Activated T-cell treated with anti-CD3 and anti-CD28 coated beads, Interleukin-2, amount 50 U/mL, for 4 hours (primary cell): Measurements from ENCODE around the gene SERPINB13. TPM values are rescaled to one million over a fixed set of nuclear protein-coding genes. Genes with fewer than 3 reads are reported as not detected.
"Not testable (repeated sequence)": the region's sequence is repeated elsewhere in the genome, so short reads cannot be mapped to it uniquely, and the experiment has no call there.

Experiments used
- ATAC-seq, 2 donors: fragments of 200-7000 bp; cut with Tn5 transposase; one replicate each; pipeline ENCODE4 v1.10.0; 2021
- DNase-seq: peaks from one replicate; pipeline ENCODE4 v3.0.0-alpha.2; 2020
- H3K27me3 Mint-ChIP-seq: one replicate; pipeline ENCODE4 v1.8.0; 2021; ENCODE audit warnings: low read depth, mixed read lengths
- H3K36me3 Mint-ChIP-seq: one replicate; pipeline ENCODE4 v1.8.0; 2022; ENCODE audit warnings: mixed read lengths; ENCODE audit not compliant: insufficient read depth
- H3K4me1 Mint-ChIP-seq: one replicate; pipeline ENCODE4 v1.8.0; 2021; ENCODE audit warnings: low read depth, mixed read lengths
- H3K4me3 Mint-ChIP-seq: one replicate; pipeline ENCODE4 v1.8.0; 2021; ENCODE audit warnings: mild to moderate bottlenecking, moderate library complexity, mixed read lengths
- H3K9me3 Mint-ChIP-seq: one replicate; pipeline ENCODE4 v1.8.0; 2021; ENCODE audit warnings: mixed read lengths
- total RNA-seq, 3 donors: library from RNA; stranded (reverse); gene quantifications; one replicate each; pipeline ENCODE4 v1.2.1, GENCODE V29; 2021

Gene SERPINB13
- total RNA-seq, 3 donors from 2014 or later: not detected

- Mint-ChIP-seq H3K27me3 (peaks cover 4% of the 10 kb centered on the region), H3K4me3 (no peak overlapping the region), H3K4me1 (no peaks in the 10 kb centered on the region), H3K9me3 (no peaks in the 10 kb centered on the region), H3K36me3 (no peaks in the 10 kb centered on the region)
- no peak for DNase-seq
- no peak for ATAC-seq
Observed at GRCh38 chr18:63606526-63606925, 19.4 kb downstream of the SERPINB13 start.

- DNase-seq: no peak
- H3K4me3 Mint-ChIP-seq: no peak overlapping the region
- no peak for ATAC-seq
- no peaks in the 10 kb centered on the region for H3K36me3 Mint-ChIP-seq
- H3K4me1 Mint-ChIP-seq: no peaks in the 10 kb centered on the region
- no peaks in the 10 kb centered on the region for H3K9me3 Mint-ChIP-seq
- peaks cover 8% of the 10 kb centered on the region for H3K27me3 Mint-ChIP-seq
Observed at GRCh38 chr18:63613420-63613819, 26.3 kb downstream of the SERPINB13 start.

- no peaks in the 10 kb centered on the region for H3K4me1 Mint-ChIP-seq
- ATAC-seq (no peak), DNase-seq (no peak)
- peaks cover 4% of the 10 kb centered on the region for H3K27me3 Mint-ChIP-seq
- H3K9me3 Mint-ChIP-seq: peaks cover 11% of the 10 kb centered on the region
- H3K36me3 Mint-ChIP-seq: no peaks in the 10 kb centered on the region
- H3K4me3 Mint-ChIP-seq: no peak overlapping the region
Observed at GRCh38 chr18:63617049-63617914, 30.1 kb downstream of the SERPINB13 start.

- Mint-ChIP-seq H3K4me3 (no peak overlapping the region), H3K27me3 (peaks cover 4% of the 10 kb centered on the region), H3K9me3 (peaks cover 11% of the 10 kb centered on the region), H3K36me3 (no peaks in the 10 kb centered on the region), H3K4me1 (no peaks in the 10 kb centered on the region)
- ATAC-seq (no peak), DNase-seq (no peak)
Observed at GRCh38 chr18:63617915-63618234, 30.7 kb downstream of the SERPINB13 start.

- no peaks in the 10 kb centered on the region for H3K36me3 Mint-ChIP-seq
- no peak overlapping the region for H3K4me3 Mint-ChIP-seq
- DNase-seq: no peak
- H3K27me3 Mint-ChIP-seq: peaks cover 2% of the 10 kb centered on the region
- ATAC-seq: no peak
- H3K4me1 Mint-ChIP-seq: no peaks in the 10 kb centered on the region
- peaks cover 16% of the 10 kb centered on the region for H3K9me3 Mint-ChIP-seq
Observed at GRCh38 chr18:63619661-63620060, 32.5 kb downstream of the SERPINB13 start.

- Mint-ChIP-seq H3K36me3 (no peaks in the 10 kb centered on the region), H3K4me1 (no peaks in the 10 kb centered on the region), H3K9me3 (peaks cover 37% of the 10 kb centered on the region), H3K27me3 (no peaks in the 10 kb centered on the region), H3K4me3 (no peak overlapping the region)
- no peak for DNase-seq
- ATAC-seq: no peak
Observed at GRCh38 chr18:63624863-63625262, 37.7 kb downstream of the SERPINB13 start.

- no peaks in the 10 kb centered on the region for H3K36me3 Mint-ChIP-seq
Observed at GRCh38 chr18:63626431-63626830, 39.3 kb downstream of the SERPINB13 start.

GRCh38 chr18:63627819-63628218 is 40.7 kb downstream of the SERPINB13 start:
- Mint-ChIP-seq H3K4me3 (no peak overlapping the region), H3K4me1 (no peaks in the 10 kb centered on the region), H3K9me3 (peaks cover 26% of the 10 kb centered on the region), H3K36me3 (no peaks in the 10 kb centered on the region), H3K27me3 (no peaks in the 10 kb centered on the region)
- DNase-seq (no peak), ATAC-seq (no peak)

More at GRCh38 chr18:63626431-63626830, 39.3 kb downstream of the SERPINB13 start:
- no peaks in the 10 kb centered on the region for H3K27me3 Mint-ChIP-seq
- H3K4me1 Mint-ChIP-seq: no peaks in the 10 kb centered on the region
- peaks cover 26% of the 10 kb centered on the region for H3K9me3 Mint-ChIP-seq
- ATAC-seq: no peak
- DNase-seq: no peak
- no peak overlapping the region for H3K4me3 Mint-ChIP-seq

- ATAC-seq (no peak), DNase-seq (no peak)
- Mint-ChIP-seq H3K9me3 (no peaks in the 10 kb centered on the region), H3K36me3 (no peaks in the 10 kb centered on the region), H3K4me3 (no peak overlapping the region), H3K4me1 (no peaks in the 10 kb centered on the region), H3K27me3 (no peaks in the 10 kb centered on the region)
Observed at GRCh38 chr18:63637703-63638102, 50.6 kb downstream of the SERPINB13 start.

GRCh38 chr18:63641157-63641680 is 54.1 kb downstream of the SERPINB13 start:
- DNase-seq, H3K27me3 Mint-ChIP-seq, H3K4me1 Mint-ChIP-seq, H3K9me3 Mint-ChIP-seq, ATAC-seq, H3K4me3 Mint-ChIP-seq, H3K36me3 Mint-ChIP-seq: not testable (repeated sequence)

- H3K36me3 Mint-ChIP-seq, H3K9me3 Mint-ChIP-seq, ATAC-seq, H3K27me3 Mint-ChIP-seq, DNase-seq, H3K4me3 Mint-ChIP-seq, H3K4me1 Mint-ChIP-seq: not testable (repeated sequence)
Observed at GRCh38 chr18:63642668-63643356, 55.7 kb downstream of the SERPINB13 start.

GRCh38 chr18:63644142-63644541 is 57.0 kb downstream of the SERPINB13 start, which contains the start of gene SERPINB4:
Gene SERPINB4, minus strand, starts transcription at chr18:63644256. Its CDS starts 679 bp downstream, at chr18:63643577.
- not testable (repeated sequence) for H3K4me1 Mint-ChIP-seq

GRCh38 chr18:63644694-63645093 is 57.6 kb downstream of the SERPINB13 start:
- H3K27me3 Mint-ChIP-seq, DNase-seq, ATAC-seq, H3K4me1 Mint-ChIP-seq, H3K36me3 Mint-ChIP-seq, H3K9me3 Mint-ChIP-seq, H3K4me3 Mint-ChIP-seq: not testable (repeated sequence)

More at GRCh38 chr18:63644142-63644541, 57.0 kb downstream of the SERPINB13 start, which contains the start of gene SERPINB4:
- not testable (repeated sequence) for DNase-seq, H3K36me3 Mint-ChIP-seq, H3K4me3 Mint-ChIP-seq, H3K9me3 Mint-ChIP-seq, ATAC-seq, H3K27me3 Mint-ChIP-seq

- H3K9me3 Mint-ChIP-seq: no peaks in the 10 kb centered on the region
- ATAC-seq: no peak
Observed at GRCh38 chr18:63646936-63647335, 59.8 kb downstream of the SERPINB13 start.

More at GRCh38 chr18:63646936-63647335, 59.8 kb downstream of the SERPINB13 start:
- Mint-ChIP-seq H3K4me1 (no peaks in the 10 kb centered on the region), H3K36me3 (no peaks in the 10 kb centered on the region), H3K4me3 (no peak overlapping the region), H3K27me3 (peaks cover 4% of the 10 kb centered on the region)
- DNase-seq: no peak
